ENCODE data around the gene BRIP1. TPM values are rescaled to one million over a fixed set of nuclear protein-coding genes. Genes with fewer than 3 reads are reported as not detected.

Gene BRIP1
- total RNA-seq, 1 experiment from 2014 or later = 13.8 TPM

- H3K4me1 Mint-ChIP-seq = peaks cover 9% of the 10 kb centered on the region
- CTCF ChIA-PET = no interaction called here
- no peak for ATAC-seq
These were observed 45.1 kb downstream of the BRIP1 start for GRCh38 chr17:61818225-61818624.

GRCh38 chr17:61817452-61817851, 45.9 kb downstream of the BRIP1 start:
- H3K36me3 Mint-ChIP-seq = peaks cover 15% of the 10 kb centered on the region
- H3K4me1 Mint-ChIP-seq = peaks cover 9% of the 10 kb centered on the region
- ATAC-seq = no peak
- no peak for DNase-seq (ENCODE audit: low spot score)
- peaks cover 7% of the 10 kb centered on the region for H3K9me3 Mint-ChIP-seq
- no peak overlapping the region for H3K27ac Mint-ChIP-seq
- H3K27me3 Mint-ChIP-seq (ENCODE audit: low read depth) = no peaks in the 10 kb centered on the region; the same call in 1 of the 2 replicates
- ChIA-PET CTCF (no interaction called here), POLR2A (no interaction called here)
- H3K4me3 Mint-ChIP-seq = no peak overlapping the region
- TF ChIP-seq ZNF425 (CRISPR knock-in tag; conservative IDR thresholded peaks at IDR 0.05) (no peak), SOX15 (CRISPR knock-in tag; IDR thresholded peaks at IDR 0.05) (no peak), HMGXB4 (CRISPR knock-in tag; IDR thresholded peaks at IDR 0.05) (no peak), CDX4 (CRISPR knock-in tag; IDR thresholded peaks at IDR 0.05; ENCODE audit: borderline replicate concordance) (no peak), ZNF423 (CRISPR knock-in tag; IDR thresholded peaks at IDR 0.05) (no peak), ATF3 (CRISPR knock-in tag; conservative IDR thresholded peaks at IDR 0.05) (no peak), E2F1 (CRISPR knock-in tag; IDR thresholded peaks at IDR 0.05) (no peak), ZMAT4 (CRISPR knock-in tag; IDR thresholded peaks at IDR 0.05) (no peak), GRHL2 (CRISPR knock-in tag; IDR thresholded peaks at IDR 0.05; ENCODE audit: insufficient replicate concordance, severe bottlenecking) (no peak)

More at GRCh38 chr17:61818225-61818624, 45.1 kb downstream of the BRIP1 start:
- TF ChIP-seq PREB (CRISPR knock-in tag; IDR thresholded peaks at IDR 0.05; ENCODE audit: borderline replicate concordance) (no peak), PRRX2 (CRISPR knock-in tag; IDR thresholded peaks at IDR 0.05) (no peak), CREB1 (CRISPR knock-in tag; IDR thresholded peaks at IDR 0.05) (no peak), HMGXB4 (CRISPR knock-in tag; IDR thresholded peaks at IDR 0.05) (no peak), HMGA2 (CRISPR knock-in tag; IDR thresholded peaks at IDR 0.05) (no peak), TCF7 (CRISPR knock-in tag; IDR thresholded peaks at IDR 0.05; ENCODE audit: low read depth) (no peak), GABPB1 (CRISPR knock-in tag; IDR thresholded peaks at IDR 0.05) (no peak), EMX1 (CRISPR knock-in tag; IDR thresholded peaks at IDR 0.05) (no peak), ZBTB21 (CRISPR knock-in tag; IDR thresholded peaks at IDR 0.05; ENCODE audit: borderline replicate concordance) (no peak), USF2 (CRISPR knock-in tag; IDR thresholded peaks at IDR 0.05) (no peak), KAT7 (CRISPR knock-in tag; IDR thresholded peaks at IDR 0.05; ENCODE audit: borderline replicate concordance) (no peak), NR3C1 (CRISPR knock-in tag; conservative IDR thresholded peaks at IDR 0.05; ENCODE audit: low read depth) (no peak), ZMAT4 (CRISPR knock-in tag; IDR thresholded peaks at IDR 0.05) (no peak), E2F5 (CRISPR knock-in tag; IDR thresholded peaks at IDR 0.05) (no peak), ZNF416 (CRISPR knock-in tag; IDR thresholded peaks at IDR 0.05) (no peak)
- no peaks in the 10 kb centered on the region; the same call in 1 of the 2 replicates for H3K27me3 Mint-ChIP-seq (ENCODE audit: low read depth)
- H3K27ac Mint-ChIP-seq = no peak overlapping the region
- no peak overlapping the region for H3K4me3 Mint-ChIP-seq
- H3K36me3 Mint-ChIP-seq = peaks cover 15% of the 10 kb centered on the region
- DNase-seq (ENCODE audit: low spot score) = no peak
- POLR2A ChIA-PET = no interaction called here
- peaks cover 7% of the 10 kb centered on the region for H3K9me3 Mint-ChIP-seq
